Measurements from ENCODE around the gene TPRG1L.

DNA sequence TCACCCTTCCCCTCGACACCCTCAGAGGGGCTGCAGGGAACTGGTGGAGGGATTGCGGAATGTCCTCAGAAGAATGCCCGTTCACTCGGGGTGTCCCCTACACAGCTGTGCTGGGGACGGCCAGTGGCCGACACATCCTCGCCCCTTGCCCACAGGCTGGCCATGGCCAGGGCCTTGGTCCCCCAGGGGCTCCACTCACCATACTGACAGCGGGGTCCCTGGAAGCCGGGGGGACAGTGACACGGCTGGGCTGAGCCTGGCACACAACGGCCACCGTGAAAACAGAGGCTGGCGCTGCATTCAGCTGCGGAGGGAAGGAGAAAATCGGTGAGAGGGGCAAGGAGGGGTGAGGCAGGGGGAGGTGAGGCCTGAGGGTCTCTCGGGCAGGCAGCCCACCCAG is 45.2 kb upstream of the TPRG1L start:
- TF ChIP-seq, protein P1, sequence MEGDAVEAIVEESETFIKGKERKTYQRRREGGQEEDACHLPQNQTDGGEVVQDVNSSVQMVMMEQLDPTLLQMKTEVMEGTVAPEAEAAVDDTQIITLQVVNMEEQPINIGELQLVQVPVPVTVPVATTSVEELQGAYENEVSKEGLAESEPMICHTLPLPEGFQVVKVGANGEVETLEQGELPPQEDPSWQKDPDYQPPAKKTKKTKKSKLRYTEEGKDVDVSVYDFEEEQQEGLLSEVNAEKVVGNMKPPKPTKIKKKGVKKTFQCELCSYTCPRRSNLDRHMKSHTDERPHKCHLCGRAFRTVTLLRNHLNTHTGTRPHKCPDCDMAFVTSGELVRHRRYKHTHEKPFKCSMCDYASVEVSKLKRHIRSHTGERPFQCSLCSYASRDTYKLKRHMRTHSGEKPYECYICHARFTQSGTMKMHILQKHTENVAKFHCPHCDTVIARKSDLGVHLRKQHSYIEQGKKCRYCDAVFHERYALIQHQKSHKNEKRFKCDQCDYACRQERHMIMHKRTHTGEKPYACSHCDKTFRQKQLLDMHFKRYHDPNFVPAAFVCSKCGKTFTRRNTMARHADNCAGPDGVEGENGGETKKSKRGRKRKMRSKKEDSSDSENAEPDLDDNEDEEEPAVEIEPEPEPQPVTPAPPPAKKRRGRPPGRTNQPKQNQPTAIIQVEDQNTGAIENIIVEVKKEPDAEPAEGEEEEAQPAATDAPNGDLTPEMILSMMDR (IDR thresholded peaks at IDR 0.05) = no peak
- TF ChIP-seq POLR2A (IDR thresholded peaks at IDR 0.05) = no peak
